ENCODE data around the gene PPTC7.
"Not testable (repeated sequence)": the region's sequence is repeated elsewhere in the genome, so short reads cannot be mapped to it uniquely, and the experiment has no call there.

The PPTC7 gene

DNA sequence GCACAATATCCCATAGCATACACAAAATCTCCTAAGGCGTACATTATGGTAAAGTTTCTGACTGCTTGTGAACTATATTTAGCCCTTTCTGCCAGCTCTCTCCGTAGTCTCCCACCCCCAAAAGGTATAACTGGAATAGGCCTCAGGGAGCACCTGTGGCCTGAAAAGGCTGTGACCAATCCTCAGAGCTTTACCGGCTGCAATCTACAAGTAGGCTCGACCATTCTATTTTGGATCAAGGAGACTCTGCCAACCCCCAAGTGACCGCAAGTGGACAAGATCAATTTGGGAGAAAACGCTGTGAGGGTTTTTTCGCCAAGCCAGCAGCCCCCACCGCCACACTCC is 1.2 kb downstream of the PPTC7 start:
- H3K27ac ChIP-seq: peak overlapping the region; percentile 91
- TF ChIP-seq, protein P1, sequence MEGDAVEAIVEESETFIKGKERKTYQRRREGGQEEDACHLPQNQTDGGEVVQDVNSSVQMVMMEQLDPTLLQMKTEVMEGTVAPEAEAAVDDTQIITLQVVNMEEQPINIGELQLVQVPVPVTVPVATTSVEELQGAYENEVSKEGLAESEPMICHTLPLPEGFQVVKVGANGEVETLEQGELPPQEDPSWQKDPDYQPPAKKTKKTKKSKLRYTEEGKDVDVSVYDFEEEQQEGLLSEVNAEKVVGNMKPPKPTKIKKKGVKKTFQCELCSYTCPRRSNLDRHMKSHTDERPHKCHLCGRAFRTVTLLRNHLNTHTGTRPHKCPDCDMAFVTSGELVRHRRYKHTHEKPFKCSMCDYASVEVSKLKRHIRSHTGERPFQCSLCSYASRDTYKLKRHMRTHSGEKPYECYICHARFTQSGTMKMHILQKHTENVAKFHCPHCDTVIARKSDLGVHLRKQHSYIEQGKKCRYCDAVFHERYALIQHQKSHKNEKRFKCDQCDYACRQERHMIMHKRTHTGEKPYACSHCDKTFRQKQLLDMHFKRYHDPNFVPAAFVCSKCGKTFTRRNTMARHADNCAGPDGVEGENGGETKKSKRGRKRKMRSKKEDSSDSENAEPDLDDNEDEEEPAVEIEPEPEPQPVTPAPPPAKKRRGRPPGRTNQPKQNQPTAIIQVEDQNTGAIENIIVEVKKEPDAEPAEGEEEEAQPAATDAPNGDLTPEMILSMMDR (conservative IDR thresholded peaks at IDR 0.05): no peak

DNA sequence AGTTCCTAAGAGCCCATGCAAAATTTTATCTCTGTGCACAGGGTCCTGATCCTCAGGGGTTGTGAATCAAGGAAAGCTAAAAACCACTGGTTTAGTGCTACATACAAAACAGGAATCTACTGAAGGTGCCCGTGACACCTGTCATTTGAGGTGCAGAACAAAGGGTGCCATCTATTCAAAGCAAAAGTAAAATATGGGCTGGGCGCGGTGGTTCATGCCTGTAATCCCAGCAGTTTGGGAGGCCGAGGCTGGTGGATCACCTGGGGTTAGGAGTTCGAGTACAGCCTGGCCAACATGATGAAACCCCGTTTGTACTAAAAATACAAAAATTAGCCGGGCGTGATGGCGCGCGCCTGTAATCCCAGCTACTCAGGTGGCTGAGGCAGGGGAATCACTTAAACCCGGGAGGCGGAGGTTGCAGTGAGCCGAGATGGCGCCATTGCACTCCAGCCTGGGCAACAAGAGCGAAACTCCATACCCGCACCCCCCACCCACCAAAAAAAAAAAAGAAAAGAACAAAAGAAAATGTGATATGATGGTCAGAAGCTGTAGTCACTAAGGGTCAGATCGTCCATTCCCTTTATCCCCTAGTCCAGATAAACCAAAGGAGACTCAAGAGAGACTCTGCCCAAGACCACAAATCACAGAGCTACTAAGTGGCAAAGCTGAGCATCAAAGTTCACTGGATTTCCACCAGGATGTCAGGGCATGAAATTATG is 3.4 kb downstream of the PPTC7 start:
- no peak overlapping the region for H3K27ac ChIP-seq
- TF ChIP-seq, protein P1 (conservative IDR thresholded peaks at IDR 0.05): no peak

DNA sequence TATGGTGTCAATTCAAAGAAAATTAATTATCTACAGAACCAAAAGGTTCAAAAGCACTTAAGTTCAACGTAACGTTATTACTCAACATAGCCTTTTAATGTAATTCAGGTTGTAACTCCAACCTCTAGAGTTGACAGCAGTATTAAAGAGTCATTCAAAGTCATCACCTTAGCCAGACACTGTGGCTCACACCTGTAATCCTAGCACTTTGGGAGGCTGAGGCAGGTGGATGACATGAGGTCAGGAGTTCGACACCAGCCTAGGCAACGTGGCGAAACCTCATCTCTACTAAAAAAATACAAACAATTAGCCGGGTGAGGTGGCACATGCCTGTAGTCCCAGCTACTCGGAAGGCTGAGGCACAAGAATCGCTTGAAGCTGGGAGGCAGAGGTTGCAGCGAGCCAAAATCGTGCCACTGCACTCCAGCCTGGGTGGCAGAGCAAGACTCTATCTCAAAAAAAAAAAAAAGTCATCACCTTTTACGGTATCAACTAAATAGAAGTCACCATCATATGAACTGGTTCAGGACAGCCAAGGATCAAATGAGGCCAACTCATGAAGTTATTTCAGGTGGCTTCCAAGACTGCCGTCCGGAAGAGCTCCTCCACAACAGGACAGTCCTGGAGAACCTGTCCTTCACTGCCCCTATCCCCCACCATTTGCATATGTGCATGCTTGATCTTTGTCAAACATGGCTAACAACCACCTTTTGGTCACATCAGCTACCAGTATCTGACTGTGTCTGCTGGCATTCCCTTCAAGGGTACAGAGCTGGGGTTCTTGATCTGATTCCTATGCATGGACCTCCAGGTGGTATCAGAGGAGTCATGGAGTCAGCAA is 4.2 kb downstream of the PPTC7 start:
- H3K27ac ChIP-seq: no peak overlapping the region
- TF ChIP-seq, protein P1 (conservative IDR thresholded peaks at IDR 0.05): no peak

DNA sequence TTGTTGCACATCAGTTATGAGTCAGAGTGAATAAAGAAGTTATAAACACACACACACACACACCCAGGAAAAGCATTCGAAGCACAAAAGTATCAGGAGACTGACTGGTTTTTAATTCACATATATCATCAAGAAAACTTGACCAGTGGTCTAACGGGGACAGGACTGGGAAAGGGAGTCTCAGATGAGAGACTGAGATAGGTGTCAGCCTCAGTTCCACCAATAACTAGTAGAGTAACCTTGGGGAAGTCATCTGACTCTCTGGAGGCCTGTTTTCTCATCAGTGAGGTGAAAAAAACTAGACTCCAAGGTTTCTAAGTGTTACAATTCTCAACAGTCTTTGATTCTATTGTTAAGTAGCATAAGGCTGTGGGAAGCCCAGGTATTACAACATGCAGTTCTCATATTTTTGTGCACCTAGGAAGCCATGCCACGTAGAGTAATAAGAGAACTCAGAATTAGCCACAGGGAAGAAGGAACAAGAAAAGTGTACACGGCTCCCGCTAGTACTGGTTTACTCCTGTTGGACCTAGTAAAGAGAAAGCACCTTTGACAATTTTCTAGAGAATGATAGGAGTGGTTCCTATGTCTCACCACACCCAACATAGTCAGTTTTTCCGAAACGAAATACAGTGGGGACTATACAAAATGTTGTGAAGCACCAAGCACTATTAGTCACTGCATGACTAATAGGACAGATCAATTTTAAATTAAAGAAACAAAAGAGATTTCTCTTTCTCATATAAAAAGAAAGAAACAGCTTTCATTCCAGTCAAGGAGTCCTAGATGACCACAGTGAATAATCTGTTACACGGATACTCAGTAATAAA is 5.0 kb downstream of the PPTC7 start:
- no peak overlapping the region for H3K27ac ChIP-seq

DNA sequence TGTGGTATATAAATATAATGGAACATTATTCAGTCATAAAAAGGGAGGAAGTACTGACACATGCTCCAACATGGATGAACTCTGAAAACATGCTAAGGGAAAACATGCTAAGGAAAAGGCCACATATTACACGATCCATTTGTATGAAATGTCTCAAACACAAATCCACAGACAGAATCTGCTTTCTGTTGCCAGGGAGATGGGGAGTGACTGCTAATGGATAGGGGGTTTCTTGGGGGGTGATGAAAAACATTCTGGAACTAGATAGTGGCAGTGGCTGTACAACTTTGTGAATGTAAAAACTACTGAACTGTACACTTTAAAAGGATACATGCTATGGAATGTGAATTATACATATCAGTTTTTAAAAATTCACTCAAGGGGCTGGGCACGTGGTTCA is 6.6 kb downstream of the PPTC7 start:
- TF ChIP-seq, protein P1 (conservative IDR thresholded peaks at IDR 0.05): no peak
- H3K27ac ChIP-seq: no peak overlapping the region

More for the DNA sequence above, 5.0 kb downstream of the PPTC7 start:
- TF ChIP-seq, protein P1 (conservative IDR thresholded peaks at IDR 0.05): no peak

DNA sequence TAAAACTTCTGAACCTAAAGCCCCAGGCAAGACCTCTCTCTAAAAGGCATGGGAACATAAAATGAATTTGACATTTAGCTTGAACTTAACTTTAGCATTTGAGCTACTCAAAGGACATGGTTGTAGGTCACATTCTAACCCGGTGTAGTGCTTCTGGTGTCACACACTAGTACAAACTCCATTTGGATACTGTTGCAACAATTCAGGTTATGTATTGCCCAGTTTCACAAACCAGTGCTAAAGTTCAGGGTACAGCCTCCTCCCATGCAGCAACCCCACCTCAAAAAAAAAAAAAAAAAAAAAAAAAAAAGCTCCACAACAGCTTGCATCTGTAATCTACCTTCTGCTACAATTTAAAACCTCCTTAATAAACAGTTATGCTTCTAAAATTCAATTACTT is 7.8 kb downstream of the PPTC7 start:
- TF ChIP-seq, protein P1 (conservative IDR thresholded peaks at IDR 0.05): no peak
- no peak overlapping the region for H3K27ac ChIP-seq

DNA sequence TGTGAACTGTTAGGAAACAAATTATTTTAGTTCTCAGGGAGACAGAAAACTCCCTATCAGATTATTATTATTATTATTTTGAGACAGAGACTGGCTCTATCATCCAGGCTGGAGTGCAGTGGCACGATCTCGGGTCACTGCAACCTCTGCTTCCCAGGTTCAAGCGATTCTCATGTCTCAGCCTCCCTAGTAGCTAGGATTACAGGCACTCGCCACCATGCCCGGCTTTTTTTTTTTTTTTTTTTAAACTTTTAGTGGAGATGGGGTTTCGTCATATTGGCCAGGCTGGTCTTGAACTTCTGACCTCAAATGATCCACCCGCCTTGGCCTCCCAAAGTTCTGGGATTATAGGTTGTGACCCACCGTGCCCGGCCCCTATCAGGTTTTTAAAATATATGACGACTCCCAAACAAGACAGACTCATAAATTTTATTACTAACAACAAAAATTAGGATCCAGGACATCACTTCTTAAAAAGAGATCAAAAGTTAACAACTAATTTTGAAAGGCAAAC is 8.3 kb downstream of the PPTC7 start:
- H3K27ac ChIP-seq: not testable (repeated sequence)
